Measurements from ENCODE around the gene RNF180.

Gene RNF180

GRCh38 chr5:64330728-64331231 is 165.1 kb downstream of the RNF180 start:
- Histone ChIP-seq H3K9me3 (ENCODE audit: insufficient read depth, low read length) (no peaks in the 10 kb centered on the region), H3K4me1 (ENCODE audit: low read length) (no peaks in the 10 kb centered on the region), H3K36me3 (replicated peaks; ENCODE audit: low read depth, low read length) (no peaks in the 10 kb centered on the region), H3K9ac (ENCODE audit: low read length) (no peak overlapping the region), H3K79me2 (ENCODE audit: low read length) (no peaks in the 10 kb centered on the region), H2AFZ (ENCODE audit: low read depth, low read length) (no peak overlapping the region), H3K4me3 (ENCODE audit: low read length) (no peak overlapping the region), H3K27ac (ENCODE audit: low read length) (no peak overlapping the region), H3K27me3 (ENCODE audit: low read depth, low read length) (no peaks in the 10 kb centered on the region), H4K20me1 (ENCODE audit: insufficient read depth, low read length) (no peaks in the 10 kb centered on the region), H3K4me2 (ENCODE audit: low read length) (no peak overlapping the region)
- TF ChIP-seq EZH2phosphoT487 (IDR thresholded peaks at IDR 0.05; ENCODE audit: low read depth) (no peak), CTCF (IDR thresholded peaks at IDR 0.05; ENCODE audit: low read depth, low read length) (no peak)

- no peak for TF ChIP-seq EZH2phosphoT487 (IDR thresholded peaks at IDR 0.05; ENCODE audit: low read depth)
- TF ChIP-seq CTCF (IDR thresholded peaks at IDR 0.05; ENCODE audit: low read depth, low read length) = no peak
- H3K4me1 ChIP-seq (ENCODE audit: low read length) = no peaks in the 10 kb centered on the region
- H3K9me3 ChIP-seq (ENCODE audit: insufficient read depth, low read length) = no peaks in the 10 kb centered on the region
- no peak overlapping the region for H3K4me3 ChIP-seq (ENCODE audit: low read length)
- H3K27me3 ChIP-seq (ENCODE audit: low read depth, low read length) = no peaks in the 10 kb centered on the region
- no peak overlapping the region for H2AFZ ChIP-seq (ENCODE audit: low read depth, low read length)
- no peak overlapping the region for H3K4me2 ChIP-seq (ENCODE audit: low read length)
- H3K79me2 ChIP-seq (ENCODE audit: low read length) = no peaks in the 10 kb centered on the region
- H3K27ac ChIP-seq (ENCODE audit: low read length) = no peak overlapping the region
- no peaks in the 10 kb centered on the region for H3K36me3 ChIP-seq (replicated peaks; ENCODE audit: low read depth, low read length)
- H3K9ac ChIP-seq (ENCODE audit: low read length) = no peak overlapping the region
- H4K20me1 ChIP-seq (ENCODE audit: insufficient read depth, low read length) = no peaks in the 10 kb centered on the region
Observed at GRCh38 chr5:64331597-64332277, 166.1 kb downstream of the RNF180 start.

GRCh38 chr5:64333886-64334285 is 168.2 kb downstream of the RNF180 start:
- Histone ChIP-seq H3K27ac (ENCODE audit: low read length) (no peak overlapping the region), H3K79me2 (ENCODE audit: low read length) (no peaks in the 10 kb centered on the region), H2AFZ (ENCODE audit: low read depth, low read length) (no peak overlapping the region), H3K9ac (ENCODE audit: low read length) (no peak overlapping the region), H4K20me1 (ENCODE audit: insufficient read depth, low read length) (no peaks in the 10 kb centered on the region), H3K4me1 (ENCODE audit: low read length) (no peaks in the 10 kb centered on the region), H3K4me2 (ENCODE audit: low read length) (no peak overlapping the region), H3K9me3 (ENCODE audit: insufficient read depth, low read length) (no peaks in the 10 kb centered on the region), H3K36me3 (replicated peaks; ENCODE audit: low read depth, low read length) (no peaks in the 10 kb centered on the region), H3K27me3 (ENCODE audit: low read depth, low read length) (no peaks in the 10 kb centered on the region), H3K4me3 (ENCODE audit: low read length) (no peak overlapping the region)
- no peak for TF ChIP-seq EZH2phosphoT487 (IDR thresholded peaks at IDR 0.05; ENCODE audit: low read depth)
- TF ChIP-seq CTCF (IDR thresholded peaks at IDR 0.05; ENCODE audit: low read depth, low read length) = no peak

- Histone ChIP-seq H3K9ac (ENCODE audit: low read length) (no peak overlapping the region), H3K79me2 (ENCODE audit: low read length) (no peaks in the 10 kb centered on the region), H3K4me1 (ENCODE audit: low read length) (no peaks in the 10 kb centered on the region), H3K4me2 (ENCODE audit: low read length) (no peak overlapping the region), H4K20me1 (ENCODE audit: insufficient read depth, low read length) (no peaks in the 10 kb centered on the region), H3K27ac (ENCODE audit: low read length) (no peak overlapping the region), H3K4me3 (ENCODE audit: low read length) (no peak overlapping the region), H3K27me3 (ENCODE audit: low read depth, low read length) (no peaks in the 10 kb centered on the region), H2AFZ (ENCODE audit: low read depth, low read length) (no peak overlapping the region), H3K9me3 (ENCODE audit: insufficient read depth, low read length) (no peaks in the 10 kb centered on the region), H3K36me3 (replicated peaks; ENCODE audit: low read depth, low read length) (no peaks in the 10 kb centered on the region)
- no peak for TF ChIP-seq EZH2phosphoT487 (IDR thresholded peaks at IDR 0.05; ENCODE audit: low read depth)
- TF ChIP-seq CTCF (IDR thresholded peaks at IDR 0.05; ENCODE audit: low read depth, low read length) = no peak
Observed at GRCh38 chr5:64339769-64340168, 174.1 kb downstream of the RNF180 start.
